Mesenchymal stem cell (in vitro differentiated cells and primary cell): ENCODE data around the gene FOXL1.

ENCODE experiments used
- DNase-seq: peaks from one replicate; pipeline ENCODE4 v3.0.0-alpha.2; 2013
- H2AFZ ChIP-seq: one replicate; pipeline ENCODE4 v1.6.1; 2013; ENCODE audit warnings: low read depth, mild to moderate bottlenecking, control low read depth, inconsistent platforms, low read length, moderate library complexity
- H2AK5ac ChIP-seq: 2 replicates; pipeline ENCODE4 v1.6.1; 2013; ENCODE audit warnings: low read length, moderate library complexity, mild to moderate bottlenecking, inconsistent platforms; ENCODE audit not compliant: severe bottlenecking
- H2BK120ac ChIP-seq: one replicate; pipeline ENCODE4 v1.6.1; 2013; ENCODE audit warnings: low read depth, mild to moderate bottlenecking, inconsistent platforms, low read length, moderate library complexity
- H2BK12ac ChIP-seq, 2 experiments: one replicate each; pipeline ENCODE4 v1.6.1; 2013; ENCODE audit warnings: inconsistent platforms in 2 of 2, low read length in 2 of 2, mild to moderate bottlenecking in 2 of 2, moderate library complexity in 2 of 2, control low read depth in 1 of 2
- H2BK15ac ChIP-seq: one replicate; pipeline ENCODE4 v1.6.1; 2013; ENCODE audit warnings: mild to moderate bottlenecking, low read depth, inconsistent platforms; ENCODE audit not compliant: poor library complexity, severe bottlenecking
- H2BK5ac ChIP-seq: 2 replicates; pipeline ENCODE4 v1.6.1; 2013; ENCODE audit warnings: low read depth, mild to moderate bottlenecking, low read length, control low read depth, inconsistent platforms; ENCODE audit not compliant: poor library complexity, severe bottlenecking
- H3K14ac ChIP-seq, 2 experiments: one replicate each; pipeline ENCODE4 v1.6.1; 2013; ENCODE audit warnings: inconsistent platforms in 2 of 2, low read length in 2 of 2, control low read depth in 1 of 2, mild to moderate bottlenecking in 1 of 2, moderate library complexity in 1 of 2
- H3K18ac ChIP-seq, 2 experiments: one replicate each; pipeline ENCODE4 v1.6.1; 2013; ENCODE audit warnings: inconsistent platforms in 2 of 2, low read length in 2 of 2, control low read depth in 1 of 2, low read depth in 1 of 2, mild to moderate bottlenecking in 1 of 2
- H3K23ac ChIP-seq, 2 experiments: one replicate each; pipeline ENCODE4 v1.6.1; 2013; ENCODE audit warnings: inconsistent platforms in 2 of 2, low read length in 2 of 2, mild to moderate bottlenecking in 2 of 2, moderate library complexity in 2 of 2, control low read depth in 1 of 2
- H3K27ac ChIP-seq: 2 replicates; pipeline ENCODE4 v1.5.1; 2013; ENCODE audit warnings: mild to moderate bottlenecking, moderate library complexity, low read length, control low read depth, inconsistent platforms; ENCODE audit not compliant: poor library complexity, severe bottlenecking
- H3K27me3 ChIP-seq, 2 experiments: 2 replicates each; pipeline versions ENCODE4 v1.6.1 to v1.7.0; 2013; ENCODE audit warnings: low read length in 2 of 2, mild to moderate bottlenecking in 2 of 2, moderate library complexity in 2 of 2, control low read depth in 1 of 2, inconsistent platforms in 1 of 2; ENCODE audit not compliant: control insufficient read depth in 1 of 2, insufficient read depth in 1 of 2
- H3K36me3 ChIP-seq, 2 experiments: 2 replicates each; pipeline versions ENCODE4 v1.6.1 to v1.7.0; 2013; ENCODE audit warnings: low read length in 2 of 2, control low read depth in 1 of 2, inconsistent platforms in 1 of 2, low read depth in 1 of 2, mild to moderate bottlenecking in 1 of 2; ENCODE audit not compliant: insufficient read depth in 2 of 2, control insufficient read depth in 1 of 2
- H3K4ac ChIP-seq, 2 experiments: one replicate each; pipeline ENCODE4 v1.6.1; 2013; ENCODE audit warnings: inconsistent platforms in 2 of 2, low read length in 2 of 2, mild to moderate bottlenecking in 2 of 2, moderate library complexity in 2 of 2, control low read depth in 1 of 2, low read depth in 1 of 2
- H3K4me1 ChIP-seq: 2 replicates; pipeline ENCODE4 v1.6.1; 2013; ENCODE audit warnings: low read depth, low read length, control low read depth; ENCODE audit not compliant: control insufficient read depth, insufficient read depth
- H3K4me2 ChIP-seq: 2 replicates; pipeline ENCODE4 v1.6.1; 2013; ENCODE audit warnings: low read length, mild to moderate bottlenecking, inconsistent platforms; ENCODE audit not compliant: poor library complexity, severe bottlenecking
- H3K4me3 ChIP-seq, 2 experiments: 2 replicates each; pipeline versions ENCODE4 v1.5.1 to v1.7.0; 2013; ENCODE audit warnings: low read length in 2 of 2, mild to moderate bottlenecking in 2 of 2, control low read depth in 1 of 2, low read depth in 1 of 2; ENCODE audit not compliant: insufficient read depth in 1 of 2
- H3K79me1 ChIP-seq: replicated peaks from 2 replicates; pipeline ENCODE4 v1.6.1; 2013; ENCODE audit warnings: mild to moderate bottlenecking, control low read depth, low read length, inconsistent platforms; ENCODE audit not compliant: poor library complexity, severe bottlenecking
- H3K9ac ChIP-seq: 2 replicates; pipeline ENCODE4 v1.7.0; 2013; ENCODE audit warnings: mild to moderate bottlenecking, low read length, moderate library complexity
- H3K9me3 ChIP-seq: 2 replicates; pipeline ENCODE4 v1.7.0; 2013; ENCODE audit warnings: mild to moderate bottlenecking, low read length; ENCODE audit not compliant: control insufficient read depth
- H4K8ac ChIP-seq: one replicate; pipeline ENCODE4 v1.6.1; 2013; ENCODE audit warnings: inconsistent platforms, mild to moderate bottlenecking, low read length, moderate library complexity
- H4K91ac ChIP-seq: one replicate; pipeline ENCODE4 v1.6.1; 2013; ENCODE audit warnings: mild to moderate bottlenecking, low read length, inconsistent platforms
- WGBS: methylation state at CpG from one replicate; pipeline ENCODE4 v1.1.7; 2013; ENCODE audit warnings: mixed read lengths; 5-methylcytosine and 5-hydroxymethylcytosine counted together

FOXL1 gene

DNA sequence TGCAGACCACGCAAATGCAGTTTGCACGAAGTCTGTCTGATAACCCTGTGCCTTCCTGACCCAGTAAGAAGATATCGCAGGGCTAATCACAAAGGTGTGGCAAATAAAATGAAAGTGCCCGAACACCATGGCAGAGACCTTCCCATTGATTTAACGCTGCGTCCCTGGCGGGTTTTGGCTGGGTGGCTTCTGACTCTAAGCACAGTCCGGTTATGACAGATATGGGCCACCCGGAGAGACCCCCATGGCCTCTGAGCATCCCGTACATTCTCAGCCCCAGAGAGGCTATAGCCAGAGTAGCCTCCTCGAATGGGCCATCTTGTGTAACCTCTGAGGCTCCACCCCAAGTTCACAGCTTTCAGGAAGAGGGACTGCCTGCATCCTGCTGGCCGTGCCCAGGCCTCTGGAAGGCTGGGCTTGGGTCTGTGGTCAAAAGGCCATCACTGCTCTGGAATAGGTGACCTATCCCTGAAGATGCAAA, 6.3 kb upstream of the FOXL1 start:
- 81% methylated on average over 12 of the region's 12 CpGs for WGBS
- no peak for DNase-seq

DNA sequence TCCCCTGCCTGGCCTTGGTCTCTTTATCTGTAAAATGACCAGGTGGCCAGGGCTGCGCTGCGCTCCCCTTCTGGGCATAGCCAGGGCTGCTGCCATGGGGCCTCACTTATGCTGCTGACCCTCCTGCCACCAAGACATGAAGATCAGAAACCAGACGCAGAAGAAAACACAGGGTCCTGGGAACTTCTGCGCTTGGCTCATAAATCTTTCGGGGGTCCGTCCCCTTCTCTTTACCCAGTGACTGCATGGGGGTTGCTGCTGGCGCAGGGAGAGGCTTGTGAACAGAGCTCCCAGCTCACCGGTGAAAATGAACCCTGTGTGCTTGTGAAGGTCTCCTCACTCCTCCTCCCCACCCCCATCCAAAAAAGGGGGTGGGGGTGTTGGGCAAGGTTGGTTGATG, 5.7 kb upstream of the FOXL1 start:
- Histone ChIP-seq H4K8ac (no peak overlapping the region), H3K18ac (peak overlapping the region in 1 of 2 experiments; percentile 21), H3K79me1 (no peaks in the 10 kb centered on the region), H3K9me3 (no peaks in the 10 kb centered on the region), H3K4ac (peak overlapping the region in 1 of 2 experiments; percentile 14), H2BK120ac (no peak overlapping the region), H2BK5ac (no peak overlapping the region), H2BK12ac (no peak overlapping the region), H3K9ac (no peak overlapping the region), H3K4me2 (peak overlapping the region; percentile 43), H3K14ac (no peak overlapping the region), H3K36me3 (peaks cover 0 to 29% of the 10 kb centered on the region in 2 experiments), H3K27me3 (peaks cover 0 to 45% of the 10 kb centered on the region in 2 experiments), H3K4me3 (no peak overlapping the region), H2BK15ac (no peak overlapping the region), H3K4me1 (peaks cover 38% of the 10 kb centered on the region), H4K91ac (no peak overlapping the region), H3K23ac (no peak overlapping the region), H3K27ac (peak overlapping the region; percentile 87), H2AFZ (no peak overlapping the region), H2AK5ac (peak overlapping the region; percentile 49)
- 90% methylated on average over 6 of the region's 8 CpGs for WGBS
- no peak for DNase-seq

More for the DNA sequence above, 6.3 kb upstream of the FOXL1 start:
- Histone ChIP-seq H3K4me3 (peak overlapping the region in 1 of 2 experiments; percentile 86), H3K18ac (peak overlapping the region in 1 of 2 experiments; percentile 13), H3K4me2 (peak overlapping the region; percentile 78), H3K23ac (no peak overlapping the region), H3K4ac (peak overlapping the region in 1 of 2 experiments; percentile 11), H3K9me3 (no peaks in the 10 kb centered on the region), H2AFZ (no peak overlapping the region), H2BK12ac (no peak overlapping the region), H4K91ac (no peak overlapping the region), H2BK5ac (peak overlapping the region; percentile 60), H3K36me3 (peaks cover 0 to 29% of the 10 kb centered on the region in 2 experiments), H2BK15ac (no peak overlapping the region), H3K4me1 (peaks cover 38% of the 10 kb centered on the region), H4K8ac (peak overlapping the region; percentile 39), H3K27ac (peak overlapping the region; percentile 87), H3K79me1 (no peaks in the 10 kb centered on the region), H2BK120ac (no peak overlapping the region), H3K9ac (no peak overlapping the region), H2AK5ac (peak overlapping the region; percentile 56), H3K27me3 (peaks cover 0 to 45% of the 10 kb centered on the region in 2 experiments), H3K14ac (no peak overlapping the region)

DNA sequence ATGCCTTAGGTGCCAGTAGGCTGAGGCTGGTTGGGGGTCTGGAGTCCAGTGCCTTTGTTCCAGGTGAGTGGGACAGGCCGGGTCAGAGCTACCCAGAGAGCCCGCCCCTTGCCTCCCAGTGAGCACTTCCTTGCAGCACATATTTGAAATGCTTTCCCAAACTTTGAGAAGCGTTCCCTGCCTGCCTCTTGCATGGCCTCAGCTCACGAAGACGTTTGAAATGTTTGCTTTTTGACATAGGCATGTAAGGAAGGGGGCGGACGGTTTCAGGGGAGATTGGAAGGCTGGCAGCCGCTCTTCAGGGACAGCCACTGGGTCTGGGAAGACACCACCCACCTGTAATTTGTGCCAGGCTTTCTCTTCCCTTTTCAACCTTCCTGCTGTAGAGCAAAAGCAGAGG, 5.1 kb upstream of the FOXL1 start:
- H3K36me3 ChIP-seq = peaks cover 0 to 25% of the 10 kb centered on the region in 2 experiments
- H3K9ac ChIP-seq = no peak overlapping the region
- DNase-seq = no peak
- H3K23ac ChIP-seq = no peak overlapping the region
- H3K27ac ChIP-seq = peak overlapping the region; percentile 87
- H4K91ac ChIP-seq = no peak overlapping the region
- peak overlapping the region; percentile 67 for H2BK5ac ChIP-seq
- peaks cover 42% of the 10 kb centered on the region for H3K4me1 ChIP-seq
- H3K4me3 ChIP-seq = no peak overlapping the region
- H2AK5ac ChIP-seq = peak overlapping the region; percentile 49
- H4K8ac ChIP-seq = no peak overlapping the region
- H2AFZ ChIP-seq = no peak overlapping the region
- WGBS = 39% methylated on average over 8 of the region's 8 CpGs
- peak overlapping the region; percentile 43 for H3K4me2 ChIP-seq
- H2BK120ac ChIP-seq = no peak overlapping the region
- H3K4ac ChIP-seq = peak overlapping the region in 1 of 2 experiments; percentile 14
- peak overlapping the region in 1 of 2 experiments; percentile 67 for H3K18ac ChIP-seq
- H3K27me3 ChIP-seq = peaks cover 0 to 45% of the 10 kb centered on the region in 2 experiments
- no peaks in the 10 kb centered on the region for H3K9me3 ChIP-seq
- peak overlapping the region in 1 of 2 experiments; percentile 48 for H2BK12ac ChIP-seq
- H2BK15ac ChIP-seq = peak overlapping the region; percentile 55
- no peaks in the 10 kb centered on the region for H3K79me1 ChIP-seq
- no peak overlapping the region for H3K14ac ChIP-seq

DNA sequence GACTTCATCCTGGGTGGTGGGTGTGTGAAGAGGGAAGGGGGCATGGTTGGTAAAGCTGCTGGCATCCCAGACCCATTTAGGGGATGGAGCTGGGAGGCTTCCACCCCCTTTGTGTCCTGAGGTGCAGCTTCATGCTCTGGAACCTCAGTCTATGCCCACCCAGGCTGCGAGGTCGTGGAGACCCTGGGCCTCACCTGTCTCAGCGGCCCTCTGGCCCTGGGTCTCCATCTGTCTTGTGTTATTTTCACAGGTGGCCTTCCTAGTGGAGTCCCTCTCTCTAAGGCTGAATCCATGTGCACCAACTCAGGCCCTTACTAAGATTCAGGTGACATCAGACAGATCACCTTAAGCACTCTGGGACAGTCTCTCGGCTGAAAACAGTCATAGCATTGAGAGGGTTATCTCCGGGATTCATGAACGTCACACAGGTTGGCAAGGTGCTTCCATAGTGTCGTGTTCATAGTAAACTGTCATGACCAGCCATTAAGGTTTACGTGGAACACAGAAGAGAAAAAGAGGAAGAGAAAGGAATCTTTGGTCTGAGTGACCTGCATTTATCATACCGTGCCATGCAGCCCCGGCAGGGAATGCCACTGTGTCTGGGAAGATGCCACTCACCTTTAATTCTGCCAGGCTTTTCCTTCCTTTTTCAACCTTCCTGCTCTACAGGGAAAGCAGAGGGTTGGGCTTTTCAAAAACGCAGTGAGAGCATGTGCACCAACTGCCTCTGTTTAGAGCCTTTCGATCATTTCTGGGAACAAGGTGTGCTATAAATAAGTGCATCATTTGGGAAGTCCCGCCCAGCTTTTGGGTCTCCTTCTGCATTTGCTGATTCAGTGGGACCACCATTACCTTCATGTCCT, 4.5 kb upstream of the FOXL1 start:
- H3K4me1 ChIP-seq = peaks cover 47% of the 10 kb centered on the region
- H4K8ac ChIP-seq = no peak overlapping the region
- no peak overlapping the region for H2BK5ac ChIP-seq
- H3K18ac ChIP-seq = no peak overlapping the region
- H3K9ac ChIP-seq = no peak overlapping the region
- no peak overlapping the region for H2BK15ac ChIP-seq
- H3K14ac ChIP-seq = no peak overlapping the region
- H3K79me1 ChIP-seq = no peaks in the 10 kb centered on the region
- WGBS = 78% methylated on average over 13 of the region's 13 CpGs
- H3K27ac ChIP-seq = peak overlapping the region; percentile 87
- peak overlapping the region in 1 of 2 experiments; percentile 12 for H2BK12ac ChIP-seq
- no peak overlapping the region for H2AFZ ChIP-seq
- H3K36me3 ChIP-seq = peaks cover 0 to 18% of the 10 kb centered on the region in 2 experiments
- no peak overlapping the region for H3K4me2 ChIP-seq
- H3K4me3 ChIP-seq = no peak overlapping the region
- DNase-seq = no peak
- no peak overlapping the region for H3K4ac ChIP-seq
- no peak overlapping the region for H2BK120ac ChIP-seq
- H3K9me3 ChIP-seq = no peaks in the 10 kb centered on the region
- H3K27me3 ChIP-seq = peaks cover 0 to 41% of the 10 kb centered on the region in 2 experiments
- peak overlapping the region; percentile 42 for H2AK5ac ChIP-seq
- H3K23ac ChIP-seq = no peak overlapping the region
- H4K91ac ChIP-seq = no peak overlapping the region
